ENCODE data around the gene PIP5K1C.

PIP5K1C gene

DNA sequence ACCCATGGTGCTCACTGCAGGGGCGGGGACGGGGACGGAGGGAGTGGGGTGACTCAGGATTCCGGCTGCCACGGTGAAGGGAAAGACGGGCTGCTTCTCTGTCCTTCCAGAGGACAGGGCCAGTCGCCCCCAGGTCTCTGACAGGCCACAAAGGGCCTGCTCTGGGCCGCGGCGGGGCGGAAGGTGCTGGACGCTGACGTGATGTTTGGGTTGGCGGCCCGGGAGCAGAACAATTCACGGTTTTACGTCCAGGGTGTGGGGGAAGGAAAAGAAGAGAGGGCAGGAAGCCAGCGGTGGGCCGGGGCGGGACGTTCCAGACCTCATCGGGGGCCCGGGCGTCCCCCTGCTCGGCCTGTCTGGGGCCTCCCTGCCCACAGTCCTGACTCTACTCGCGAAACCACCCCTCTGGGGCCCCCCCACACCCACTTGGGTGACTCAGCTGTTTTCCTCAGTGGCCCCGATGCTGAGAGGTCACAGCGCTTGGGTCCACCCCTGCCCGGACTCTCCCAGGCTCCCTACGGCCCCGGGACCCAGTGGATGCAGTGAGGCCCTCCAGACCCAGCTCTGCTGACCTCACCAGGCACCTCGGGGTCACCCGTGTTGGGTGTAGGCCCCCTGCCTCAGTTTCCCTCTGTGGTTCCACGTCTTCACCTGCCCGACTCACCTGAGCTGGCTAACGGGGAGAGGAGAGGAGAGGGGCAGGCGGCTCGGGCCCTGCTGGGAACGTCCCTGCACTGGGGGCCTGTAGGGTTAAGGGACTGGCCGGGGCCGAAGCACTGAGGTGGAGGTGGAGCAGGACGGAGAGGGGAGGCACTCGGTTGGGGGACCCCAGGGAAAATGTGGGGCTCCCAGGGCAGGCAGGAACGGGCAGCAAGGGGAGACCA is 29.2 kb downstream of the PIP5K1C start:
- Histone ChIP-seq H3K4me2 (ENCODE audit: low read depth, low read length, poor library complexity, severe bottlenecking) (no peak overlapping the region), H3K36me3 (ENCODE audit: low read length) (no peaks in the 10 kb centered on the region), H3K4me3 (ENCODE audit: insufficient read depth, low read length, poor library complexity, severe bottlenecking) (no peak overlapping the region), H4K20me1 (ENCODE audit: low read depth, low read length) (no peaks in the 10 kb centered on the region), H2AFZ (ENCODE audit: low read depth, low read length, severe bottlenecking) (no peak overlapping the region), H3K79me2 (ENCODE audit: insufficient read depth, low read length) (no peaks in the 10 kb centered on the region), H3K9me2 (replicated peaks; ENCODE audit: insufficient read depth, low read length) (no peaks in the 10 kb centered on the region), H3F3A (ENCODE audit: insufficient read depth) (no peaks in the 10 kb centered on the region), H3K9ac (ENCODE audit: low read length) (no peak overlapping the region), H3K9me3 (ENCODE audit: insufficient read depth, low read length) (no peaks in the 10 kb centered on the region), H3K27me3 (ENCODE audit: low read length) (no peaks in the 10 kb centered on the region), H3K27ac (ENCODE audit: low read depth, low read length) (no peak overlapping the region)
- no peak for TF ChIP-seq EZH2phosphoT487 (conservative IDR thresholded peaks at IDR 0.05; ENCODE audit: low read length)
- TF ChIP-seq, protein P1, sequence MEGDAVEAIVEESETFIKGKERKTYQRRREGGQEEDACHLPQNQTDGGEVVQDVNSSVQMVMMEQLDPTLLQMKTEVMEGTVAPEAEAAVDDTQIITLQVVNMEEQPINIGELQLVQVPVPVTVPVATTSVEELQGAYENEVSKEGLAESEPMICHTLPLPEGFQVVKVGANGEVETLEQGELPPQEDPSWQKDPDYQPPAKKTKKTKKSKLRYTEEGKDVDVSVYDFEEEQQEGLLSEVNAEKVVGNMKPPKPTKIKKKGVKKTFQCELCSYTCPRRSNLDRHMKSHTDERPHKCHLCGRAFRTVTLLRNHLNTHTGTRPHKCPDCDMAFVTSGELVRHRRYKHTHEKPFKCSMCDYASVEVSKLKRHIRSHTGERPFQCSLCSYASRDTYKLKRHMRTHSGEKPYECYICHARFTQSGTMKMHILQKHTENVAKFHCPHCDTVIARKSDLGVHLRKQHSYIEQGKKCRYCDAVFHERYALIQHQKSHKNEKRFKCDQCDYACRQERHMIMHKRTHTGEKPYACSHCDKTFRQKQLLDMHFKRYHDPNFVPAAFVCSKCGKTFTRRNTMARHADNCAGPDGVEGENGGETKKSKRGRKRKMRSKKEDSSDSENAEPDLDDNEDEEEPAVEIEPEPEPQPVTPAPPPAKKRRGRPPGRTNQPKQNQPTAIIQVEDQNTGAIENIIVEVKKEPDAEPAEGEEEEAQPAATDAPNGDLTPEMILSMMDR (IDR thresholded peaks at IDR 0.05; ENCODE audit: insufficient read depth, low read length, poor library complexity, severe bottlenecking), result no peak

GRCh38 chr19:3669947-3670795 is 30.1 kb downstream of the PIP5K1C start:
- Histone ChIP-seq H4K20me1 (ENCODE audit: low read depth, low read length) (no peaks in the 10 kb centered on the region), H3K79me2 (ENCODE audit: insufficient read depth, low read length) (no peaks in the 10 kb centered on the region), H3K27me3 (ENCODE audit: low read length) (no peaks in the 10 kb centered on the region), H3K4me2 (ENCODE audit: low read depth, low read length, poor library complexity, severe bottlenecking) (no peak overlapping the region), H3K36me3 (ENCODE audit: low read length) (no peaks in the 10 kb centered on the region), H3K27ac (ENCODE audit: low read depth, low read length) (no peak overlapping the region), H3K9me3 (ENCODE audit: insufficient read depth, low read length) (no peaks in the 10 kb centered on the region), H3K9me2 (replicated peaks; ENCODE audit: insufficient read depth, low read length) (no peaks in the 10 kb centered on the region), H2AFZ (ENCODE audit: low read depth, low read length, severe bottlenecking) (no peak overlapping the region), H3F3A (ENCODE audit: insufficient read depth) (no peaks in the 10 kb centered on the region), H3K4me3 (ENCODE audit: insufficient read depth, low read length, poor library complexity, severe bottlenecking) (no peak overlapping the region), H3K9ac (ENCODE audit: low read length) (no peak overlapping the region)
- TF ChIP-seq, protein P1 (IDR thresholded peaks at IDR 0.05; ENCODE audit: insufficient read depth, low read length, poor library complexity, severe bottlenecking), result no peak

DNA sequence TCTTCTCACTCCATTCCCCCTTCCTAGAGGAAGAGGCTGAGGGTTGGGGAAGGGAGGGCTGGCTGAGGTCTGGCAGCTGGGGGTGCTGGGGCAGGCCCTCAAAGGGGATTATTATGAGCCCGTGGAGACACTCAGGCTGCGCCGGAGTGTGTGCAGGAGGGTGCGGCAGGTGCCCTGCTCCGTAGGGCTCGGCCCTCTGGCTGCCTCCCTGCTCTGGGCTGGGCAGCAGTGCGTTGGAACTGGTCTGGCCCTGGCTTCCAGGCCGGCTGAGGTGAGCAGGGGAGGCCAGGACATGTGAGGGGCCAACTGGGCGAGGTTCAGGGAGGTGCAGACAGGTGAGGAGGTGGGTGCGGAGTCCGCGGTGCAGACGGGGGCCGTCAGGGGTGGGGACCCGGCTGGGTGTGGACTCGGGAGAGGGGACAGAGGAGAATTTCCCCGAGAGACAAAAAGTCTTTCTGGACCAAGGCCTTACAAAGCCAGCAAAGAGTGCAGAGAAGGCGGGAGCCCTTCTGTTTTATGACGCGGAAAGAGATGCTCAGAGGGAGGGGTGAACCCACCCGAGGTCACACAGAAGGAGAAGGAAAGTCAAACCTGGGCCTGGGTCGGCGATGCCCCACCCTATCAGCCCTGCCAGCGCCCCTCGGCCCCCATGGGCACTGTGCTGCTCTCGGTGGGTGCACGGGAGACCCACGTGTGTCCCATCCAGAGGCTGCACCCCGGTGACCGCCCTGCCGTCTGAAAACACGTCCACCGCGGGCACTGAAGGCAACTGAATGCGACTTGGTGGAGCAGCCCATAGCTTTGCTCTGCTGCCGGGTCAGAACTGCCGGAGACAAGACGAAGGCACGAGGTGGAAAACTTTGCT is 31.0 kb downstream of the PIP5K1C start:
- Histone ChIP-seq H3K9me2 (replicated peaks; ENCODE audit: insufficient read depth, low read length) (no peaks in the 10 kb centered on the region), H3K36me3 (ENCODE audit: low read length) (no peaks in the 10 kb centered on the region), H3K4me3 (ENCODE audit: insufficient read depth, low read length, poor library complexity, severe bottlenecking) (no peak overlapping the region), H3K9me3 (ENCODE audit: insufficient read depth, low read length) (no peaks in the 10 kb centered on the region), H3K27ac (ENCODE audit: low read depth, low read length) (no peak overlapping the region), H3K9ac (ENCODE audit: low read length) (no peak overlapping the region), H3K27me3 (ENCODE audit: low read length) (no peaks in the 10 kb centered on the region), H3K79me2 (ENCODE audit: insufficient read depth, low read length) (no peaks in the 10 kb centered on the region), H2AFZ (ENCODE audit: low read depth, low read length, severe bottlenecking) (no peak overlapping the region), H3F3A (ENCODE audit: insufficient read depth) (no peaks in the 10 kb centered on the region), H4K20me1 (ENCODE audit: low read depth, low read length) (no peaks in the 10 kb centered on the region), H3K4me2 (ENCODE audit: low read depth, low read length, poor library complexity, severe bottlenecking) (no peak overlapping the region)
- TF ChIP-seq, protein P1 (IDR thresholded peaks at IDR 0.05; ENCODE audit: insufficient read depth, low read length, poor library complexity, severe bottlenecking), result no peak
- TF ChIP-seq EZH2phosphoT487 (conservative IDR thresholded peaks at IDR 0.05; ENCODE audit: low read length), result no peak
